K562 (cell line): ENCODE measurements around the gene DPP10.

Experiments
- ASH1L ChIP-seq: fragments of 450-650 bp; IDR thresholded peaks from 2 replicates; pipeline ENCODE4 v1.6.1; 2018; ENCODE audit warnings: borderline replicate concordance, mild to moderate bottlenecking, low read depth; ENCODE audit not compliant: partially characterized antibody
- FIP1L1 ChIP-seq: fragments of 200-400 bp; formaldehyde crosslinking; IDR thresholded peaks from 2 replicates; pipeline ENCODE4 v1.6.1; 2018; ENCODE audit warnings: mild to moderate bottlenecking, low read depth, low read length; ENCODE audit not compliant: poor library complexity, severe bottlenecking
- HNRNPLL ChIP-seq: fragments of 200-400 bp; formaldehyde crosslinking; IDR thresholded peaks from 2 replicates; pipeline ENCODE4 v1.6.1; 2017; ENCODE audit warnings: low read length, low read depth, mild to moderate bottlenecking; ENCODE audit not compliant: poor library complexity, severe bottlenecking
- TAL1 ChIP-seq: fragments of 450-650 bp; IDR thresholded peaks from 2 replicates; pipeline ENCODE4 v1.6.1; 2016; ENCODE audit warnings: mild to moderate bottlenecking
- ZFX ChIP-seq: sonication (generic); formaldehyde crosslinking; IDR thresholded peaks from 2 replicates; pipeline ENCODE4 v1.8.0; 2022; ENCODE audit warnings: mild to moderate bottlenecking, missing genetic modification reagents, moderate library complexity

- TF ChIP-seq ASH1L (no peak), HNRNPLL (no peak), TAL1 (no peak), ZFX (no peak), FIP1L1 (no peak)
These were observed 355.1 kb downstream of the DPP10 start for GRCh38 chr2:114797540-114797939.
